LHCN-M2 (cell line): ENCODE data around the gene RNF220. TPM values are rescaled to one million over a fixed set of nuclear protein-coding genes. Genes with fewer than 3 reads are reported as not detected.
A peak's percentile ranks its signal among the peaks of the same experiment; 100 is the strongest.

Source experiments
- DNase-seq: peaks from one replicate; pipeline ENCODE4 v3.0.0-alpha.2; 2012; ENCODE audit warnings: low read depth
- total RNA-seq: library from RNA; depleted of rRNA; stranded (reverse); fragments of >200 nt; gene quantifications from 2 replicates; pipeline ENCODE4 v1.2.3, GENCODE V29; 2014

Gene RNF220
- total RNA-seq, 1 experiment from 2014 or later: 124 TPM

GRCh38 chr1:44609768-44610526, 204.9 kb downstream of the RNF220 start:
- no peak for DNase-seq

GRCh38 chr1:44610527-44611148, 205.6 kb downstream of the RNF220 start:
- DNase-seq: no peak

- DNase-seq: no peak
Observed at GRCh38 chr1:44611419-44611818, 206.4 kb downstream of the RNF220 start.

DNA sequence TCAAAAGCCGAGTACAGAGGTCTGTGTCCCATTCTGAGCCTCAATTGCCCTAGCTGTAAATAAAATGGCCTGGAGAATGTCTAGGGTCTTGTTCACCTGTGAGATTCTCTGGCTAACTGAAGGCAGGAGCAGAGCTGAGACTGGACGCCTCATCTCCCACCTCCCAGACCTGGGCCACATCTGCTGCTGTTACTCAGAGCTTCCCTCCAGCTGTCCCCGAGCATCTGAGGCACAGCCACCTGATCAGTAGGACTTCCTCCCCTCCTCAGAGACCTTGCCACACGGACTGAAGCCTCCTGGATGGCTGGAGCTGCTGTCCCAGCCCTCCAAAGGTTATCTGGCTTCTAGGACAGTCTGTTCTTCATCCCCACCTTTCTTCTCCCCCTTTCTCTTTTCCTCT, 206.8 kb downstream of the RNF220 start:
- DNase-seq: no peak

GRCh38 chr1:44613941-44614340, 208.9 kb downstream of the RNF220 start:
- no peak for DNase-seq

DNA sequence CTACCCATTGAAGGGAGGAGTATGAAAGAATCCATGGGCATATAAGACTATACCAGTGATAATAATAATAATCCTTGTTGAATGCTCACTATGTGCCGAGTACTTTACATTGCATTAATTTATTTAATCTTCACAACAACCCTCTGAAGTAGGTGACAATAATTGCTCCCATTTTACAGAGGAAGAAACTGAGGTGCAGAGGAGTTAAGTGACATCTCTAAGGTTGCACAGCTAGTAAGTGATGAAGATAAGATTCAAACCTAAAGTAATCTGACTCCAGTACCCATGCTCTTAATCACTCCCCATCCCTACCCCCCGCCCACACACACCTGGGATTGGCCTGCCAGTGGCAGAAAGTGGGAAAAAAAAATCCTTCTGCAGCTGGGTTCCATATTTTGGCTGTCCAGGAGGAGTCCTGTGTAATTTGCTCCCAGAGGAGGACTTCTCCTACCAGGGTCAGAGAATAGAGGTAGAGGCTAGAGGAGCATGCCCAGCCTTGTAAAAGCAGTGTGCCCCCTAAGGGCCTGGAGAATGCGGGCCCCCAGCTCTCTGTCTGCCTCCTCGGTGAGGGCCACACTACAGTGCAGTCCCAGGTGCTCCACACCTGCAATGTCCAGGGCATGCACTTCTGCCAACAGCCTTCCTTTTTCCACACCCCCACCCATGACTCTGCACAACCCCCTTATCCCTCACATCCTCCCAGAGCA, 211.4 kb downstream of the RNF220 start:
- no peak for DNase-seq

GRCh38 chr1:44616991-44617702, 212.1 kb downstream of the RNF220 start:
- peak; percentile 41 for DNase-seq

- no peak for DNase-seq
Observed at GRCh38 chr1:44617703-44618029, 212.6 kb downstream of the RNF220 start.

DNA sequence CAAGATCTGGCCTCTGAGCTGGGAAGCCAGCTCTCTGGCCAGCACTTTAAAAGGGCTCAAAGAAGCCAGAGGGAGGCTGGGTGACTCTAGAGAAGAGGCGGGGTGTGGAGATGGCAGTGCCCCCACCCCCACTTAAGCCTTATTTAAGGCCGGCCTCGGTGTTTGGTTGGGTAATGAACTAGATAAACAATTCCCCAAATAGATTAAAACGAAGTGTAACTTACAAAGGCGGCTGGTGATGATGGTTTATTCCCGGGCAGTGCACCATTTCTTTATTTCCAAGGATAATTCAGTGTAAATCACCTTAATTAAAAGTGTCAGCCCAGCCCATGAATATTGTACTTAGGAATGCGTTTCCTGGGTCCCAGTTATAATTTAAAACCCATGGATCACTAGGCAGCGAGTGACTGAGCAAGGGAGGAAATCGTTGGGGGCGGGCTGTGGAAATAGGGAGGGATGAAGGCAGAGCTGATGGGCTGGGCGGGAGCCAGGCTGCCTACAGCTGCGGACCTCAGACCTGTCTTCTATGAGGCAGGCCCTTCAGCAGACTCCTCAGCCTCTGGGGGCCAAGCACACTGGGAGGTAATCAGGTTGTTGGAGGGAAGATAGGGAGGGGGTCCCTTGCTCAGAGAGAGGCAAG, 214.3 kb downstream of the RNF220 start:
- no peak for DNase-seq

DNA sequence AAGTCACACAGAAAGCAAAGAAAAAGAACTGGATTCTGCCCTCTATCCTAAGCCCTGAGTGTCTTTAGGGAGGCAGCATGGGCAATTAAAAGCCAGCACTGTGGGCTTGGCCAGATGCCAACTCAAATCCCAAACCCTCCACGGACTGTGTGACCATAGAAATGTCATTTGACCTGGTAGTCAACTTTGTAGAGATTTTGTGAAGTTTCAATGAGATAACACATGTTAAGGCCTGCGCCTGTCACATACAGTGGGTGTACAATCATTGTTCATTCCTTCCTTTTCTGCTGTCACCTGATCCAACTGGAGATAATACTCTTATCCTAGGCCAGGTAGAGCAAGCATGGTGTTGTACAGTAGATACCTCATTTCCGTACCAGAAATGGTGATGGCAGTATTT, 215.0 kb downstream of the RNF220 start:
- DNase-seq: no peak

- DNase-seq: no peak
Observed at GRCh38 chr1:44621841-44622286, 216.8 kb downstream of the RNF220 start.

GRCh38 chr1:44624268-44624901, 219.3 kb downstream of the RNF220 start:
- DNase-seq: no peak

DNA sequence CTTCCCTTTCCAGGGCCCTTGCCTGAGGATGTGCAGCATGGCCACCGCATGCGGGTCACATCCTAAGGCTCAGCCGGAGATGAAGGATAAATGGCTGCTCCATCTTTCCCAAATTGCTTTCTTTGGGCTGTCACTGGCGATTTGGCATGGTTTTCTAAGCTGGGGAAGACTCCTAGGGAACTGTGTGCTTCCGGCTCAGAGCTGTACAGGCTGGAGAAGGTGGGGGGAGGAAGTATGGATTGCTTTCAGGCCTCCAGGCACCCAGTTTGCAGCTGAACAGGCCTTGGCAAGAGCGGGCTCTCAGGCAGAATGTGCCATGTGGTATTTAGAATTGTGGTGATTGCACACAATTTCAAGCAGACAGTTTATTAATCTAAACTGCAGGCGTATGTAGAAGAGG, 220.3 kb downstream of the RNF220 start:
- DNase-seq: no peak

- DNase-seq: no peak
Observed at GRCh38 chr1:44628962-44629756, 224.1 kb downstream of the RNF220 start.

DNA sequence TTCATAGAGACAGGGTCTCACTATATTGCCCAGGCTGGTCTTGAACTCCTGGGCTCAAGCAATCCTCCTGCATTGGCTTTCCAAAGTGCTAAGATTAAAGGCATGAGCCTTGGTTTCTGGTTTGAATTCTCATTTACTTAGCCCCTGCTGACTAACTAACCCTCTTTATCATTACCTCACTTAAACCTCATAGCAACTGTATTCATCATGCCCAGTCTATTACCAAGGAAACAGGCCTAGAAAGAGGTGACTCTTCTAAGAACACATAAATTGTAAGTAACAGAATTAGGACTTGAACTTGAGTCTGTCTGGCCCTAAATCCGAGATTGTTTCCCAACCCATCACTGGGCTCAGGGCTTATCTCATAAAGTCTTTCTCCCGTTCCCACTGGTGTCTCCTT, 225.1 kb downstream of the RNF220 start:
- DNase-seq: no peak

- DNase-seq: no peak
Observed at GRCh38 chr1:44631333-44631646, 226.2 kb downstream of the RNF220 start.

DNA sequence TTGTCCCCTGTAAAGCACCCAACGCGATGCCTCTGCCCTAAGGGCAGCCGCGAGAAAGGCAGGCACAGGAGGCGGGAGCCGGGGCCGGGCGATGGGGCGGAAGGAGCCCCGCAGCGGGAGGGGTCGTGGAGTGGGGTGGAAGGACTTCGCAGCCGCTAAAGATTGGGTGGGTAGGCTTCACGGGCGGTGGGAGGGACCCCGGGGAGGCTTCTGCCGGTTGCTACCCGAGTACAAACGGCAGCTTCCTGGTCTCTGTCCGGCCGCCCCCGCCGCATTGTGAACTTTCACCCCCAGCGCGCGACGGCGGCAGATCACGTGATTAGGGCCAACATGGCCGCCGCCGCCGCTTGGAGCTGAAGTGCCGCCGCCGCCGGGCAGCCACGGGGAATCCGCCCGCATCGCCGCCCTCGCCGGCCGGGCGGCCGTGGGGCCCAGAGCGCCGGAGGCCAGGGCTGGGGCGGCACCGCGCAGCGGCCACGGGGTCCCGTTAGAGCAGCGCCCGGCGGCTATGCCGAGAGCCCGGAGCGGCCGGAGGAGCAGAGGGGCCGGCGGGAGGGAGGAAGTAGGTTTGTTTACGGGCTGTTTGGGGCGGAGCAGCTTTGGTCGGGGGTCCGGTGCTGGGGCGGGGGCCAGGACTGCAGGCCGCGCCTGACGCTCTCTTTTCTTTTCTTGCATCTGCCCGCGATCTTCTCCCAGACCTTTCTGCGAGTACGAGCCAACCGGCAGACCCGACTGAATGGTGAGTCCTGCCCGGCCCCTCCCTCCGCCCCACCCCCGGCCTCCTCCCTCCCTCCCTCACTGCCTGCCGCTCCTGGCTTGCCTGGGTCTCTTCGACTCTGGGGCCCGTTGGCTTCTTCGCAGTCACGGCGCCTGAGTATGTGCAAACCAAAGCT, 226.8 kb downstream of the RNF220 start:
- DNase-seq: peak; percentile 86

DNA sequence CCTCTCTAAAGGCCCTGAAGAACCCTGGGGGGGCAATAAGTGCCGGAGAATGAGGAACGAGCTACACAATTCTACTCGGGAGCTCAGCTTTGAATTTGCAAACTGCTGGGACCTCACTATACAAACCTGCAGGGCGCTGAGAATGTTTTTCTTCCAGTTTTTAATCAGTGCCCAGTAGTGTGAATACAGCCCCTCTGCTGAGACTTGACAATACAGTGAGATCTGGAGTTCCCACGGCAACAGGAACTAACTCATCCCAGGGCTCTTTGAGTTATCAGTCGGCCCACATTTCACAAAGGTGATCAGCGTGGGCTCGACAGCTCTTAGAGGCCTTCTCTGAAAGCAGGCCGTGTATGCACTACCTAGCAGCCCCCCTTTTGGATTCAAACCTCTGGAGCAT, 227.5 kb downstream of the RNF220 start:
- DNase-seq: no peak

DNA sequence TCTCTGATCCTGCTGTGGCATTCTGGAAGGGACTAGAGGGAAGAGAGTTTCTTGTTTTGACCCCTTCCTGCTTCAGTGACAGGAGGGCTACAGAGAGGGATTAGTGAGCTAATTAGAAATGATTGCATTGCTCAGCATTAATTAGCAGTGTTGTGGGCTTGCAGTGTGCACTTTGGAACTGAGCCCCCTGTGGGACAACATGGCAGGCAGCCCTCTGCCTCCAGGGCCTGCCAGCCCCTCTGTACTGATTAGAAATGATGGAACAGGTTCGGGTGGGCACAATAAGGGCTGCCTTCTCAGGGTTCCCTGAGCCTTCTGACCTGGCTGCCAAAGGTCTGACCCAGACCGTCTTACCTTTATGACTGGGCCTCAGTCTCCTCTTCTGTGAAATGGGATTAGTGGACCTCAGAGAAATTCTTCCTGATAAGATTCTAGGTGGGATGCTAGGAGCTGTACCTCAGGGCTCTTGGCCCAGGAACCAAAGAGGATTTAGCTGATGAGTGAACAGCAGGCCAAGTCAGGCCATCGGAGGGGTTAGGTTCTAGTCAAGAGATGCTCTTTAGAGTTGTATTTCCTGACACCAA, 229.6 kb downstream of the RNF220 start:
- DNase-seq: no peak
